Measurements from ENCODE around the gene THSD4.

THSD4 gene

GRCh38 chr15:71223516-71223915 lies 108.2 kb downstream of the THSD4 start:
- Histone ChIP-seq H4K20me1 (ENCODE audit: insufficient read depth, low read length, poor library complexity, severe bottlenecking) (no peaks in the 10 kb centered on the region), H3K9me2 (replicated peaks; ENCODE audit: low read depth, low read length) (no peaks in the 10 kb centered on the region), H2AFZ (ENCODE audit: low read length) (no peak overlapping the region), H3K4me2 (ENCODE audit: low read depth, low read length, poor library complexity, severe bottlenecking) (no peak overlapping the region), H3K9me3 (ENCODE audit: insufficient read depth, low read depth, low read length) (no peaks in the 10 kb centered on the region), H3K9ac (ENCODE audit: low read depth, low read length, poor library complexity, severe bottlenecking) (no peak overlapping the region), H3K36me3 (ENCODE audit: insufficient read depth, low read length) (no peaks in the 10 kb centered on the region), H3K27me3 (ENCODE audit: insufficient read depth, low read length, poor library complexity, severe bottlenecking) (no peaks in the 10 kb centered on the region), H3K4me1 (ENCODE audit: insufficient read depth, low read length, poor library complexity, severe bottlenecking) (no peaks in the 10 kb centered on the region), H3K4me3 (ENCODE audit: low read length, poor library complexity, severe bottlenecking) (no peak overlapping the region), H3K79me2 (ENCODE audit: insufficient read depth, low read length) (no peaks in the 10 kb centered on the region), H3F3A (ENCODE audit: low read depth) (no peaks in the 10 kb centered on the region)
- TF ChIP-seq CTCF (conservative IDR thresholded peaks at IDR 0.05; ENCODE audit: low read length) (no peak), EZH2phosphoT487 (IDR thresholded peaks at IDR 0.05; ENCODE audit: borderline replicate concordance) (no peak)

- Histone ChIP-seq H3K9ac (ENCODE audit: low read depth, low read length, poor library complexity, severe bottlenecking) (no peak overlapping the region), H3K4me2 (ENCODE audit: low read depth, low read length, poor library complexity, severe bottlenecking) (no peak overlapping the region), H3K36me3 (ENCODE audit: insufficient read depth, low read length) (no peaks in the 10 kb centered on the region), H3K9me3 (ENCODE audit: insufficient read depth, low read depth, low read length) (no peaks in the 10 kb centered on the region), H2AFZ (ENCODE audit: low read length) (no peak overlapping the region), H3K79me2 (ENCODE audit: insufficient read depth, low read length) (no peaks in the 10 kb centered on the region), H3K4me3 (ENCODE audit: low read length, poor library complexity, severe bottlenecking) (no peak overlapping the region), H4K20me1 (ENCODE audit: insufficient read depth, low read length, poor library complexity, severe bottlenecking) (no peaks in the 10 kb centered on the region), H3F3A (ENCODE audit: low read depth) (no peaks in the 10 kb centered on the region), H3K27me3 (ENCODE audit: insufficient read depth, low read length, poor library complexity, severe bottlenecking) (no peaks in the 10 kb centered on the region), H3K9me2 (replicated peaks; ENCODE audit: low read depth, low read length) (no peaks in the 10 kb centered on the region), H3K4me1 (ENCODE audit: insufficient read depth, low read length, poor library complexity, severe bottlenecking) (no peaks in the 10 kb centered on the region)
- TF ChIP-seq CTCF (conservative IDR thresholded peaks at IDR 0.05; ENCODE audit: low read length) (no peak), EZH2phosphoT487 (IDR thresholded peaks at IDR 0.05; ENCODE audit: borderline replicate concordance) (no peak)
Measured at GRCh38 chr15:71224024-71224423, 108.8 kb downstream of the THSD4 start.

GRCh38 chr15:71225851-71226250 lies 110.6 kb downstream of the THSD4 start:
- Histone ChIP-seq H3K4me3 (ENCODE audit: low read length, poor library complexity, severe bottlenecking) (no peak overlapping the region), H3K36me3 (ENCODE audit: insufficient read depth, low read length) (no peaks in the 10 kb centered on the region), H3F3A (ENCODE audit: low read depth) (no peaks in the 10 kb centered on the region), H3K79me2 (ENCODE audit: insufficient read depth, low read length) (no peaks in the 10 kb centered on the region), H3K9me2 (replicated peaks; ENCODE audit: low read depth, low read length) (no peaks in the 10 kb centered on the region), H3K4me2 (ENCODE audit: low read depth, low read length, poor library complexity, severe bottlenecking) (no peak overlapping the region), H3K9ac (ENCODE audit: low read depth, low read length, poor library complexity, severe bottlenecking) (no peak overlapping the region), H3K9me3 (ENCODE audit: insufficient read depth, low read depth, low read length) (no peaks in the 10 kb centered on the region), H3K27me3 (ENCODE audit: insufficient read depth, low read length, poor library complexity, severe bottlenecking) (no peaks in the 10 kb centered on the region), H2AFZ (ENCODE audit: low read length) (no peak overlapping the region), H3K4me1 (ENCODE audit: insufficient read depth, low read length, poor library complexity, severe bottlenecking) (no peaks in the 10 kb centered on the region), H4K20me1 (ENCODE audit: insufficient read depth, low read length, poor library complexity, severe bottlenecking) (no peaks in the 10 kb centered on the region)
- TF ChIP-seq CTCF (conservative IDR thresholded peaks at IDR 0.05; ENCODE audit: low read length) = no peak
- TF ChIP-seq EZH2phosphoT487 (IDR thresholded peaks at IDR 0.05; ENCODE audit: borderline replicate concordance) = no peak

Measured in Loucy (cell line).